ENCODE results near the gene PAK5.

- TF ChIP-seq, protein P1, sequence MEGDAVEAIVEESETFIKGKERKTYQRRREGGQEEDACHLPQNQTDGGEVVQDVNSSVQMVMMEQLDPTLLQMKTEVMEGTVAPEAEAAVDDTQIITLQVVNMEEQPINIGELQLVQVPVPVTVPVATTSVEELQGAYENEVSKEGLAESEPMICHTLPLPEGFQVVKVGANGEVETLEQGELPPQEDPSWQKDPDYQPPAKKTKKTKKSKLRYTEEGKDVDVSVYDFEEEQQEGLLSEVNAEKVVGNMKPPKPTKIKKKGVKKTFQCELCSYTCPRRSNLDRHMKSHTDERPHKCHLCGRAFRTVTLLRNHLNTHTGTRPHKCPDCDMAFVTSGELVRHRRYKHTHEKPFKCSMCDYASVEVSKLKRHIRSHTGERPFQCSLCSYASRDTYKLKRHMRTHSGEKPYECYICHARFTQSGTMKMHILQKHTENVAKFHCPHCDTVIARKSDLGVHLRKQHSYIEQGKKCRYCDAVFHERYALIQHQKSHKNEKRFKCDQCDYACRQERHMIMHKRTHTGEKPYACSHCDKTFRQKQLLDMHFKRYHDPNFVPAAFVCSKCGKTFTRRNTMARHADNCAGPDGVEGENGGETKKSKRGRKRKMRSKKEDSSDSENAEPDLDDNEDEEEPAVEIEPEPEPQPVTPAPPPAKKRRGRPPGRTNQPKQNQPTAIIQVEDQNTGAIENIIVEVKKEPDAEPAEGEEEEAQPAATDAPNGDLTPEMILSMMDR (IDR thresholded peaks at IDR 0.05) = no peak
- no peak for TF ChIP-seq POLR2A (IDR thresholded peaks at IDR 0.05)
These were observed 44.0 kb downstream of the PAK5 start for GRCh38 chr20:9794831-9795230.

Measured in Peyer's patch (tissue), 4 donors.